Esophagus muscularis mucosa (tissue), 4 donors: ENCODE results near the gene RMRP.

Experiments used
- CTCF ChIP-seq, 3 experiments: fragments of 200-600 bp in 2 of 3; fragments of 450-650 bp in 1 of 3; sonication (generic) in 2 of 3; IDR thresholded peaks; one replicate each; pipeline ENCODE4 v1.5.1; 2017 to 2019; ENCODE audit warnings: antibody characterized with exemption in 3 of 3, mild to moderate bottlenecking in 2 of 3, moderate library complexity in 1 of 3
- EP300 ChIP-seq: sonication (generic); formaldehyde crosslinking; IDR thresholded peaks from one replicate; pipeline ENCODE4 v1.6.1; 2017; ENCODE audit warnings: antibody characterized with exemption
- POLR2AphosphoS5 ChIP-seq, 2 donors: sonication (generic); formaldehyde crosslinking; IDR thresholded peaks; one replicate each; pipeline ENCODE4 v1.6.1; 2017; ENCODE audit warnings: antibody characterized with exemption in 2 of 2

- TF ChIP-seq CTCF (IDR thresholded peaks at IDR 0.05) (no peak), POLR2AphosphoS5 (IDR thresholded peaks at IDR 0.05) (peak in 1 of 2 donors; percentile 10), EP300 (no peak)
Measured at GRCh38 chr9:35703906-35704672, 46.3 kb upstream of the RMRP start.
